ENCODE measurements around the gene GARRE1. TPM values are rescaled to one million over a fixed set of nuclear protein-coding genes. Genes with fewer than 3 reads are reported as not detected.

The GARRE1 gene
- total and polyA plus RNA-seq, 2 experiments from 2014 or later, result 7.9 to 28.6 TPM

GRCh38 chr19:34291235-34291634, 36.9 kb downstream of the GARRE1 start:
- no peak for TF ChIP-seq CTCF (IDR thresholded peaks at IDR 0.05; ENCODE audit: low read depth, low read length)
- DNase-seq (ENCODE audit: low read depth in 1 of 2, low spot score in 1 of 2), result no peak
- Histone ChIP-seq H3K27ac (no peak overlapping the region), H3K4me1 (ENCODE audit: low read depth) (no peaks in the 10 kb centered on the region), H3K9me3 (ENCODE audit: low read depth) (no peaks in the 10 kb centered on the region), H3K27me3 (no peaks in the 10 kb centered on the region), H3K4me3 (no peak overlapping the region), H3K36me3 (no peaks in the 10 kb centered on the region)

- TF ChIP-seq CTCF (IDR thresholded peaks at IDR 0.05; ENCODE audit: low read depth, low read length), result no peak
- no peak overlapping the region for H3K4me3 ChIP-seq
- no peaks in the 10 kb centered on the region for H3K27me3 ChIP-seq
- H3K9me3 ChIP-seq (ENCODE audit: low read depth), result no peaks in the 10 kb centered on the region
- H3K27ac ChIP-seq, result no peak overlapping the region
- no peak for DNase-seq (ENCODE audit: low read depth in 1 of 2, low spot score in 1 of 2)
- H3K36me3 ChIP-seq, result peaks cover 5% of the 10 kb centered on the region
- H3K4me1 ChIP-seq (ENCODE audit: low read depth), result no peaks in the 10 kb centered on the region
Observed at GRCh38 chr19:34295103-34295502, 40.7 kb downstream of the GARRE1 start.

- H3K36me3 ChIP-seq, result peaks cover 15% of the 10 kb centered on the region
- DNase-seq (ENCODE audit: low read depth in 1 of 2, low spot score in 1 of 2), result no peak
- H3K4me3 ChIP-seq, result no peak overlapping the region
- H3K27ac ChIP-seq, result no peak overlapping the region
- no peaks in the 10 kb centered on the region for H3K9me3 ChIP-seq (ENCODE audit: low read depth)
- no peaks in the 10 kb centered on the region for H3K27me3 ChIP-seq
- H3K4me1 ChIP-seq (ENCODE audit: low read depth), result no peaks in the 10 kb centered on the region
- TF ChIP-seq CTCF (IDR thresholded peaks at IDR 0.05; ENCODE audit: low read depth, low read length), result no peak
Observed at GRCh38 chr19:34298891-34299520, 44.7 kb downstream of the GARRE1 start.

- no peaks in the 10 kb centered on the region for H3K9me3 ChIP-seq (ENCODE audit: low read depth)
- DNase-seq (ENCODE audit: low read depth in 1 of 2, low spot score in 1 of 2), result no peak
- H3K4me1 ChIP-seq (ENCODE audit: low read depth), result no peaks in the 10 kb centered on the region
- no peak overlapping the region for H3K27ac ChIP-seq
- H3K36me3 ChIP-seq, result peaks cover 15% of the 10 kb centered on the region
- H3K27me3 ChIP-seq, result no peaks in the 10 kb centered on the region
- no peak overlapping the region for H3K4me3 ChIP-seq
- no peak for TF ChIP-seq CTCF (IDR thresholded peaks at IDR 0.05; ENCODE audit: low read depth, low read length)
Observed at GRCh38 chr19:34299576-34299975, 45.2 kb downstream of the GARRE1 start.

- Histone ChIP-seq H3K36me3 (peaks cover 15% of the 10 kb centered on the region), H3K4me3 (no peak overlapping the region), H3K4me1 (ENCODE audit: low read depth) (no peaks in the 10 kb centered on the region), H3K27ac (no peak overlapping the region), H3K9me3 (ENCODE audit: low read depth) (no peaks in the 10 kb centered on the region), H3K27me3 (no peaks in the 10 kb centered on the region)
- TF ChIP-seq CTCF (IDR thresholded peaks at IDR 0.05; ENCODE audit: low read depth, low read length), result no peak
- DNase-seq (ENCODE audit: low read depth in 1 of 2, low spot score in 1 of 2), result no peak
Observed at GRCh38 chr19:34300380-34300779, 46.0 kb downstream of the GARRE1 start.
